HG02840 (cell line): Measurements from ENCODE around the gene CNTNAP5.
A peak's percentile ranks its signal among the peaks of the same experiment; 100 is the strongest.

Experiments
- ATAC-seq: cut with Tn5 transposase; IDR thresholded peaks from one replicate; pipeline ENCODE4 v1.9.1; 2021; ENCODE audit warnings: mild to moderate bottlenecking, moderate library complexity, moderate number of reproducible peaks; ENCODE audit not compliant: unreplicated experiment, low FRiP score

CNTNAP5 gene

DNA sequence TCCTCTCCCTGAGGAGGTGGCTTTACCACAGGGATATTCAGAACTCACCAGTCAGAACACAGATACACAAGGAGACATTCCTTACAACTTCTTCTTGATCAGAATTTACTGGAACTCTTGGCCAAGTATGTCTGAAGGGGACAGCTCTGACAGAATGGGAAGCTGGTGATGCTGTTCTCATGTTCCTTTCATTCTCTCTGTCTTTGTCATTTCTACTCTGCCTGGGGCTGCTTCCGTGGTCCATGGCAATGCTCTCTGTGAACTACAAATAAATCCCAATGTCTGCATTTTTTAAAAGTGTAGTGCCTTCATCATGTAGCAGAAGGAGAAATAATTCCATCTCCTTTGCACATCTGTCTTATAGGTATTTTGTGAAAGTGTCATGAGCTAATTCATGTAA, 730.3 kb downstream of the CNTNAP5 start:
- ATAC-seq = no peak

DNA sequence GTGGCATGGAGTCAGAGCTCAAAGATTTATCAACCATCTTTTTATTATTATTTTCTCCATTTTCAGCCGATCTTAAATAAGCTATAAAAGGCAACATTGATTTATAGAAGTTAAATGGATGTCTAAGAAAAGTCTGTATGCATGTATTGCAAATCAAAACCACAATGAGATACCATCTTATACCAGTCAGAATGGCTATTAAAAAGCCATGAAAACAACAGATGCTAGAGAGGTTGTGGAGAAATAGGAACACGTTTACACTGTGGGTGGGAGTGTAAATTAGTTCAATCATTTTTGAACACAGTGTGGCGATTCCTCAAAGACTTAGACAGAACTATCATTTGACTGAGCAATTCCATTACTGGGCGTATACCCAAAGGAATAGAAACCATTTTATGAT, 731.0 kb downstream of the CNTNAP5 start:
- no peak for ATAC-seq

DNA sequence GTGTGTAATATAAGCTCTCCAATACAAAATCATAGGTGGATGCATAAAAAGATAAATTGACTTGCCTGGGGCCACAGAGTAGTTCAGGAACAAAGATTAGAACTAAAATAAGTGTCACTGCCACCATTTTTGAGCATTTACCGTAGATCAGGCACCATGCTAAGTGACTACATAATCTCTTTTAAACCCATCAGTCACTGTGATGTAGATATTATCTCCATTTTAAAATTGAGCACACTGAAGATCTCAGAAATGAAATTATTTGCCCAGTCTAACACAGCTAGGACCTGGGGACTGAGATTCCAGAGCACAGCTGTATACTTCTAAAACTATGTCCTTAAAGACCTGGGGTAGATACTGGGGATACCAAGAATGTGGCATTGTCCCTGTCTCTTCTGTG, 737.3 kb downstream of the CNTNAP5 start:
- ATAC-seq = no peak

GRCh38 chr2:124763611-124764010, 738.5 kb downstream of the CNTNAP5 start:
- no peak for ATAC-seq

DNA sequence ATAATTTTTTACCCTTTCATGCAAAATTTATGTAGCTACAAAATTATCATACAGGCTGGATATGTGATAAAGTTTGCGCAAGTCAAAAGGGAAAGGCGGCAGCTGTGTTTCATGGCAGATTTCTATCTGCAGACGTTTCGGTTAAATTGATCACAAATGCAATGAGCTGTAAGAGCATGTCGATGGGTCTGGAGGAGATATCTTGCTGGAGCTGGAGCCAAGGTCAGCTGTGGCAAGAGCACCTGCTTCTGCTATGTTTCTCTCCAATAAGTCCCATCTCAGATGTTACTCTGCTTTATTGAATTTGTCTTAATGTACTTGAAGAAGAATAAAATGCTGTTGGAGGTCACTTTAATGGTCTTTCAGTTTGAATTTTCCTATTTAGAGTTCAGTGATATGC, 749.7 kb downstream of the CNTNAP5 start:
- ATAC-seq = no peak

GRCh38 chr2:124776332-124776731, 751.2 kb downstream of the CNTNAP5 start:
- no peak for ATAC-seq

DNA sequence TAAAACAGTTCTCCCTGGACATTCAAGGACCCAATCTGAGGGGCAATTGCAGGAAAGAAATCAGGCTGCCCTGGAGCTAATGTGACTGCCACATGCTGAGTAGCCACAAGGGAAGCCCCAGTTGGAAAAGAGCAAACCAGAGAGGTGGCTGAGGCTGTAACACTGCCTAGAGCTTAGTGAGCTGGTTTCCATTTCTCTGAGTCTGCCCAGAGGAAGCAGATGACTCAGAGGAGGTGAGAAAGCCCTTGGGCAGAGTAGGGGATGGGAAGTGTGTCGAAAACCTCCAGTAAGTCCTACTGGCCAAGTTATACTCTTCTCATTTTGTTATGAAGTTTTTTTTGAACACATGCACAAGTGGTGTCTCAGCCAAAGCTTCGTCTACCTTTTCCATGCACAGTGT, 753.0 kb downstream of the CNTNAP5 start:
- no peak for ATAC-seq

- ATAC-seq = no peak
Measured at GRCh38 chr2:124796647-124797046, 771.6 kb downstream of the CNTNAP5 start.

GRCh38 chr2:124797049-124797448, 772.0 kb downstream of the CNTNAP5 start:
- no peak for ATAC-seq

- no peak for ATAC-seq
Measured at GRCh38 chr2:124798551-124798950, 773.5 kb downstream of the CNTNAP5 start.

DNA sequence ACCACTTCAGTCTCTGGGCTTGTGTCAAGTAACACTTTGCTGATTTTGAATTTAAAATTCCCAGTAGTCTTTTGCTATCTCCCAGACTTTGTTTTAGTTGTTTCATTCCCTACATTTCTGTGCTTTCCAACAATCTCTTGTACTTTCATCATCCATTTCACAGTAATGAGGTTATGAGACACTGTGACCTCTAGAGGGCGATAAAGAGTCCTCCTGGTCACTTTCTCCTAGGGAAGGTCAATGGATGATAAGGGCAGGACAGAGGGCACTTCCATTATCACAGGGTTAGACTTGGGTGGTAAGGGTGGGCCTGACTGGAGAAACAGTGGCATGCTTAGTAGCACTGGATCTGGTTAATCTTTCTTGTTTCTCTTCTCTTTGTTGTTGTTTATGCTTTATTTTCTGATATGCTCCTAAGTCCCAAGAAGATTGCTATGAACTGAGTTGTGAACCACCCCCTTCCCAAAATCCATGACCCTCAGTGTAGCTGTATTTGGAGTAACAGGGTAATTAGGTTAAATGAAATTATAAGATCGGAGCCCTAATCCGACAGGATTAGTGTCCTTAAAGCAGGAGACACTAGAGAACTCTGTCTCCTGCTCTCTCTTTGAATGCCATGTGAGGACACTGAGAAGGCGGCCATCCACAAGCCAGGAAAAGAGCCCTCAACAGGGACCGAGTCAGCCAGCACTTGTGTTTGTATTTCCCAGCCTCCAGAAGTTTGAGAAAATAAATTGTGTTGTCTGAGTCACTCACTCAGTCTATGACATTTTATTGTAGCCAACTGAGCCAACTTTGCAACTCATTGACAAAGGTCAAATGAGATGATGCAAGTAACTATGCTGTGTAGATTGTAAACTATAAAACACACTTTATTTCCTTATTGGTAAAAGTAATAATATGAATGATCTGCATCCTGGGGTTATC, 779.2 kb downstream of the CNTNAP5 start:
- ATAC-seq = peak; percentile 13

DNA sequence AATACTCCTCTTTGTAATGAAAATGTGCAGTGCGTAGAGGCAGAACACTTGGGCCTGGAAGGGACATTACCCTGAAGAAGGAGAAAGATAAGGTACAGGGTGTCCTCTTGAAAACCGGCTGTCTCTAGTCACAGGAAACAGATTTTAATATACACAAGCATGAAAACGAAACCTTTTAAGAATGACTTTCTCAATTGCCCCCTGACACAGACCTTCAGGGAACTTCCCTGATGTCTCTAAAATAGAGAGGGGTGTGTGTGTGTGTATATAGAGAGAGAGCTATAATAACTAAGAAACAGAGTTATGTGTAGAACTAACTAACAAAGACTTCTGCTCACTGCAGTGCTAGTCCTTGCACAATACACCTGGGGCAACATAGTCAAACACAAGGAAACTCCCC, 780.0 kb downstream of the CNTNAP5 start:
- ATAC-seq = peak; percentile 73

- ATAC-seq = no peak
Measured at GRCh38 chr2:124810132-124810531, 785.0 kb downstream of the CNTNAP5 start.

- ATAC-seq = no peak
Measured at GRCh38 chr2:124814968-124815745, 790.1 kb downstream of the CNTNAP5 start.

- no peak for ATAC-seq
Measured at GRCh38 chr2:124816007-124816406, 790.9 kb downstream of the CNTNAP5 start.

- no peak for ATAC-seq
Measured at GRCh38 chr2:124822516-124822915, 797.4 kb downstream of the CNTNAP5 start.

GRCh38 chr2:124824441-124824840, 799.4 kb downstream of the CNTNAP5 start:
- no peak for ATAC-seq

GRCh38 chr2:124832521-124832920, 807.4 kb downstream of the CNTNAP5 start:
- ATAC-seq = no peak

- no peak for ATAC-seq
Measured at GRCh38 chr2:124834331-124834730, 809.2 kb downstream of the CNTNAP5 start.

GRCh38 chr2:124835331-124835730, 810.2 kb downstream of the CNTNAP5 start:
- ATAC-seq = no peak

DNA sequence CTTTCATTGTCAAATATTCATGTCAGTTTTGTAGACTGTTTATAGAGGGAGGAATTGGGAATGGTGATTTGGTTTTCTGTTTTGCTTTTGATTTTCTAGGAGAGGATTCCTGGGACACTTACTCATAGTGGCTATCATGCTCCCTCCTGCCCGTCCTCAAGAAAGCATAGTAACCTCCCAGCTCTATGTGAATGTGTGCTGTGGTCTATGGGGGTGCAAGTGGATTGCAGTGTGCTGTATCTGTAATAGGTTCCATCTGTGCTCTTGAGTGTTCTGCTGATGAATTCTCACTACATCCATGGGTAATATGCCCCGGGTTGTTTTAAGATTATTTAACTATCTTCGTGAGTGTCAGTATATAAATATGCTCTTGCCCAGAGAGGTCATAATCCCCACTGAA, 811.3 kb downstream of the CNTNAP5 start:
- ATAC-seq = no peak

DNA sequence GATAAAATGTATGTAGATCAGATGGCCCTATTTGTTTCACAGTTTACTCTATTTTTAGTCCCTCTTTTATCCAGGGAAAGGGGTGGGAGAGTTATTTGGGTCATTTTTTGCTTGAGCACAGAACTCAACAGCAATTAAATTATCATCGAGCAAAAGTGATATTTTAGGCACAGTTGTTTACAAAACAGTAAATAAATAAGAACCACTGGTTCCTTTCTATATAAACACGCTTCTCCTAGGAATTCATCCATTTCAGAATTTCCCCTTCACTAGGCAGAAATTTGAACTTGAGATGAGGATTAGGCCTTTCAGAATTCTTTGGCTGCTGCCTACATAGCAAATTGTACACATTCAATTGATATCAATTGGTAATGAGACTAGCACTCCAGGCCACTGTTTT, 812.4 kb downstream of the CNTNAP5 start:
- ATAC-seq = no peak
